DND-41 (cell line): ENCODE results near the gene FAP.

Source experiments
- ATAC-seq: fragments of 200-7000 bp; cut with Tn5 transposase; 3 replicates; pipeline ENCODE4 v1.9.1; 2021; ENCODE audit warnings: low read depth; ENCODE audit not compliant: insufficient read depth
- DNase-seq: peaks from one replicate; pipeline ENCODE4 v3.0.0-alpha.2; 2020
- H2AFZ ChIP-seq: 2 replicates; pipeline ENCODE4 v1.6.0; 2012; ENCODE audit warnings: low read depth, low read length
- H3K27ac ChIP-seq: 2 replicates; pipeline ENCODE4 v1.5.1; 2012; ENCODE audit warnings: low read length, inconsistent platforms
- H3K27me3 ChIP-seq: fragments of 200-600 bp; sonication (generic); 2 replicates; pipeline ENCODE4 v1.6.0; 2012; ENCODE audit warnings: low read length, mild to moderate bottlenecking, inconsistent platforms; ENCODE audit not compliant: insufficient read depth, poor library complexity
- H3K36me3 ChIP-seq: 2 replicates; pipeline ENCODE4 v1.5.1; 2012; ENCODE audit warnings: low read length, inconsistent platforms; ENCODE audit not compliant: insufficient read depth
- H3K4me1 ChIP-seq: 2 replicates; pipeline ENCODE4 v1.5.1; 2012; ENCODE audit warnings: mild to moderate bottlenecking, low read length; ENCODE audit not compliant: insufficient read depth
- H3K4me2 ChIP-seq: 2 replicates; pipeline ENCODE4 v1.6.0; 2012; ENCODE audit warnings: mild to moderate bottlenecking, moderate library complexity, low read length, inconsistent platforms; ENCODE audit not compliant: insufficient read depth
- H3K4me3 ChIP-seq, 2 experiments: fragments of 200-600 bp in 1 of 2; shearing (Covaris generic) in 1 of 2; 2 replicates each; pipeline ENCODE4 v1.5.1; 2012 to 2016; ENCODE audit warnings: inconsistent platforms in 2 of 2, low read length in 2 of 2, mild to moderate bottlenecking in 2 of 2, low read depth in 1 of 2, moderate library complexity in 1 of 2
- H3K79me2 ChIP-seq: 2 replicates; pipeline ENCODE4 v1.6.0; 2012; ENCODE audit warnings: low read length, inconsistent platforms; ENCODE audit not compliant: insufficient read depth
- H3K9ac ChIP-seq: 2 replicates; pipeline ENCODE4 v1.6.0; 2012; ENCODE audit warnings: low read depth, mild to moderate bottlenecking, inconsistent platforms, low read length, moderate library complexity
- H3K9me3 ChIP-seq: 2 replicates; pipeline ENCODE4 v1.5.1; 2012; ENCODE audit warnings: low read length, moderate library complexity, mild to moderate bottlenecking, inconsistent platforms; ENCODE audit not compliant: insufficient read depth, severe bottlenecking
- H4K20me1 ChIP-seq: 2 replicates; pipeline ENCODE4 v1.6.0; 2012; ENCODE audit warnings: low read length; ENCODE audit not compliant: insufficient read depth
- EZH2 ChIP-seq: IDR thresholded peaks from 3 replicates; pipeline ENCODE4 v1.6.1; 2012; ENCODE audit warnings: borderline replicate concordance, low read depth, mild to moderate bottlenecking, moderate library complexity, low read length, inconsistent platforms; ENCODE audit not compliant: severe bottlenecking
- TF ChIP-seq, protein P1 (sequence below): IDR thresholded peaks from 2 replicates; pipeline ENCODE4 v1.5.1; 2012; ENCODE audit warnings: borderline replicate concordance, low read length, moderate library complexity, mild to moderate bottlenecking; ENCODE audit not compliant: poor library complexity, severe bottlenecking; ENCODE audit errors: extremely low read depth

Gene FAP

DNA sequence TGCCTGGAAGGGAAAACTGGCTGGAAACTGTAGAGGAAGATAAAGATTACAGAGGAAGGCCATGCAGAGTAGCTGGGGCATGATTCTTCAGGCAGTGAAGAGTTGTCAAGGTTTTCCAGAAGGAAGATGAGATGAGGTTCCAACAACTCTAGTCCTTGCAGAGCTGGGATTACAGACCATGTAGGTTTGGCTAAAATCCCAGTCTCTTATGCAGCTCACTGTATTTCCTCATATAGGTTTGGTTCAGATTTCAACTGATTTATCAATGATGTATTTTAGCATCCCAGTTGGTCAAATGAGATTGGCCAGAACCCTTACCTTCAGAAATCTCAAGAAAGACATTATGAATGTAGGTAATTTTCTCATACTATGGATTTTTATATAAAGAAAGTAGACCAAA, 16.4 kb downstream of the FAP start:
- no peaks in the 10 kb centered on the region for H4K20me1 ChIP-seq
- H3K36me3 ChIP-seq: no peaks in the 10 kb centered on the region
- no peak overlapping the region for H3K27ac ChIP-seq
- DNase-seq (no peak), ATAC-seq (no peak)
- no peak overlapping the region for H3K4me3 ChIP-seq
- no peaks in the 10 kb centered on the region for H3K9me3 ChIP-seq
- H3K9ac ChIP-seq: no peak overlapping the region
- H3K4me1 ChIP-seq: no peaks in the 10 kb centered on the region
- no peak overlapping the region for H2AFZ ChIP-seq
- H3K27me3 ChIP-seq: peaks cover 14% of the 10 kb centered on the region
- H3K79me2 ChIP-seq: no peaks in the 10 kb centered on the region
- no peak overlapping the region for H3K4me2 ChIP-seq
- TF ChIP-seq EZH2: no peak
- TF ChIP-seq, protein P1, sequence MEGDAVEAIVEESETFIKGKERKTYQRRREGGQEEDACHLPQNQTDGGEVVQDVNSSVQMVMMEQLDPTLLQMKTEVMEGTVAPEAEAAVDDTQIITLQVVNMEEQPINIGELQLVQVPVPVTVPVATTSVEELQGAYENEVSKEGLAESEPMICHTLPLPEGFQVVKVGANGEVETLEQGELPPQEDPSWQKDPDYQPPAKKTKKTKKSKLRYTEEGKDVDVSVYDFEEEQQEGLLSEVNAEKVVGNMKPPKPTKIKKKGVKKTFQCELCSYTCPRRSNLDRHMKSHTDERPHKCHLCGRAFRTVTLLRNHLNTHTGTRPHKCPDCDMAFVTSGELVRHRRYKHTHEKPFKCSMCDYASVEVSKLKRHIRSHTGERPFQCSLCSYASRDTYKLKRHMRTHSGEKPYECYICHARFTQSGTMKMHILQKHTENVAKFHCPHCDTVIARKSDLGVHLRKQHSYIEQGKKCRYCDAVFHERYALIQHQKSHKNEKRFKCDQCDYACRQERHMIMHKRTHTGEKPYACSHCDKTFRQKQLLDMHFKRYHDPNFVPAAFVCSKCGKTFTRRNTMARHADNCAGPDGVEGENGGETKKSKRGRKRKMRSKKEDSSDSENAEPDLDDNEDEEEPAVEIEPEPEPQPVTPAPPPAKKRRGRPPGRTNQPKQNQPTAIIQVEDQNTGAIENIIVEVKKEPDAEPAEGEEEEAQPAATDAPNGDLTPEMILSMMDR: no peak

DNA sequence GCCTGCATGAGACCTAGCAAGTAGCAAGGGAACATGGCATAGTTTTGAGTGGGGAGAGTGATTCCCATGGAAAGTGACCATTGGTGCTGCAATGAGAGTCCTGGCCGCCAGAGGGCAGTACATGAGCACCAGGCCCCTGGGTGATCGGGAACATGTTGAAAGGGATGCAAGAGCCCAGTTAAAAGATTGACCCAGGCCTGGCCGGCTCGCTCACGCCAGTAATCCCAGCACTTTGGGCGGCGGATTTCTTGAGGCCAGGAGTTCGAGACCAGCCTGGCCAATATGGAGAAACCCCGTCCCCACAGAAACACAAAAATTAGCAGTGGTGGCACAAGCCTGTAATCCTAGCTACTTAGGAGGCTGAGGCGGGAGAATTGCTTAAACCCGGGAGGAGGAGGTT, 22.2 kb downstream of the FAP start:
- no peak overlapping the region for H3K9ac ChIP-seq
- no peak overlapping the region for H3K4me3 ChIP-seq
- H2AFZ ChIP-seq: no peak overlapping the region
- no peaks in the 10 kb centered on the region for H4K20me1 ChIP-seq
- ATAC-seq (peak; percentile 83), DNase-seq (peak; percentile 47)
- TF ChIP-seq EZH2: no peak
- TF ChIP-seq, protein P1: peak; percentile 89
- H3K79me2 ChIP-seq: no peaks in the 10 kb centered on the region
- H3K36me3 ChIP-seq: no peaks in the 10 kb centered on the region
- no peaks in the 10 kb centered on the region for H3K4me1 ChIP-seq
- H3K27ac ChIP-seq: no peak overlapping the region
- peaks cover 7% of the 10 kb centered on the region for H3K27me3 ChIP-seq
- H3K4me2 ChIP-seq: no peak overlapping the region
- no peaks in the 10 kb centered on the region for H3K9me3 ChIP-seq

DNA sequence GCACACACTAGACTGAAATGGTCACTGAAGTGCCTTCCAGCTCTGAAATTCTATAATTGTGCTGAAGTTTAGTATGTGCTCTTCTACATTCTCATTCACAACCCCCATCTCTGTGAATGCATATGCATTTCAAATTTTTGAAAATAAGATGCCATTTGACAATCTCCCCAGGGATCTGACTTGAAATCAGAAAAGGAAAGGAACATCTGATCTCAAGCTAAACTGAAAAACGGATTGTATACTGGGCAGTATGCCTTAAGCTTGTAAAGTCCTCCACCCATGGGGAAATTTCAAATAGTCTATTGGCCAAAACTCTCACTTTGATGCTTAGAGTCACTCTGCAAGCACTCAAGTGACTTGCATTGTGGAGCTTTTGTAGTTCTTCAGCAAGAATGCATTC, 22.9 kb downstream of the FAP start:
- Histone ChIP-seq H3K36me3 (no peaks in the 10 kb centered on the region), H3K9me3 (no peaks in the 10 kb centered on the region), H3K4me1 (no peaks in the 10 kb centered on the region), H3K4me2 (no peak overlapping the region), H2AFZ (no peak overlapping the region), H3K27ac (no peak overlapping the region), H3K9ac (no peak overlapping the region), H4K20me1 (no peaks in the 10 kb centered on the region), H3K79me2 (no peaks in the 10 kb centered on the region), H3K4me3 (no peak overlapping the region), H3K27me3 (peaks cover 7% of the 10 kb centered on the region)
- no peak for ATAC-seq
- TF ChIP-seq EZH2: no peak
- TF ChIP-seq, protein P1: no peak
- DNase-seq: no peak

DNA sequence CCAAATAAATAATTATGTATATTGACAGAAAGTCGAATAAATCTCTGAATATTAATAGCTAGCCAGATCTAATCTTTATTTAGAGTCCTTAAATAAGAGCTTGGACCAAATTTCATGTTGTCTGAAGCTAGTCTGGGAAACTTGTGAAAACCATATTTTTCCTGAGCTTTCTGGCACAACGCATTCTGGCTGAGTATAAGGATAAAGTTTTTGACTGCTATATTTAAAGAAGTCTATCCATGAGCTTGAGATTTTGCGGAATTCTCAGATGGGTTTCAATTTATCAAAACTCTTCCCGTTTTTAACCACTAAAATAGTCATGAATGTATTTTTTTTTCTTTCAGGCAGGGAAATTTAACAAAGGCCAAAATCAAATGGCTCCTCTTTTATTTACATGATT, 23.8 kb downstream of the FAP start:
- Histone ChIP-seq H2AFZ (no peak overlapping the region), H3K27ac (no peak overlapping the region), H3K4me3 (no peak overlapping the region), H3K4me1 (no peaks in the 10 kb centered on the region), H3K9ac (no peak overlapping the region), H3K27me3 (peaks cover 5% of the 10 kb centered on the region), H3K4me2 (no peak overlapping the region), H3K36me3 (no peaks in the 10 kb centered on the region), H4K20me1 (no peaks in the 10 kb centered on the region), H3K9me3 (no peaks in the 10 kb centered on the region), H3K79me2 (no peaks in the 10 kb centered on the region)
- ATAC-seq (no peak), DNase-seq (no peak)
- TF ChIP-seq EZH2: no peak
- TF ChIP-seq, protein P1: no peak
